ENCODE data around the gene NAA20.

The NAA20 gene

DNA sequence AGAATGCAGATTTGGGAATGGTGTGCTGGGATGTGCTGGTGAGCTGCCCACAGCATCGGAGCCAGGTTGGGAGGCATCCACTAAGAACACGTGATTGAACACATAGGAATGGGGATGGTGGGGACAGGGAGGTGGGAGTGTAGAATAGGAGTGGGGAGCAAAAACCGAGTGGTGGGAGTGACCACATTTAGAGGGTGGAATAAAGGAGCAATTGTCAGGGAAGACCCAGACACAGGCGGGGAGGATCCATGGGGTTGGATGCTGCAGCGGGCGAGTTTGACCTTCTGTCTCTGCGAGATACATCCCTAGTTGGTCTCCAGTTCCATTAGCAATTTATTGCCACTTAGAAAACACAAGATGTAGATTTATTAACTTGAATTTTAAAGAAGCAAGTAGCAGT is 4.7 kb downstream of the NAA20 start:
- TF ChIP-seq, protein P1, sequence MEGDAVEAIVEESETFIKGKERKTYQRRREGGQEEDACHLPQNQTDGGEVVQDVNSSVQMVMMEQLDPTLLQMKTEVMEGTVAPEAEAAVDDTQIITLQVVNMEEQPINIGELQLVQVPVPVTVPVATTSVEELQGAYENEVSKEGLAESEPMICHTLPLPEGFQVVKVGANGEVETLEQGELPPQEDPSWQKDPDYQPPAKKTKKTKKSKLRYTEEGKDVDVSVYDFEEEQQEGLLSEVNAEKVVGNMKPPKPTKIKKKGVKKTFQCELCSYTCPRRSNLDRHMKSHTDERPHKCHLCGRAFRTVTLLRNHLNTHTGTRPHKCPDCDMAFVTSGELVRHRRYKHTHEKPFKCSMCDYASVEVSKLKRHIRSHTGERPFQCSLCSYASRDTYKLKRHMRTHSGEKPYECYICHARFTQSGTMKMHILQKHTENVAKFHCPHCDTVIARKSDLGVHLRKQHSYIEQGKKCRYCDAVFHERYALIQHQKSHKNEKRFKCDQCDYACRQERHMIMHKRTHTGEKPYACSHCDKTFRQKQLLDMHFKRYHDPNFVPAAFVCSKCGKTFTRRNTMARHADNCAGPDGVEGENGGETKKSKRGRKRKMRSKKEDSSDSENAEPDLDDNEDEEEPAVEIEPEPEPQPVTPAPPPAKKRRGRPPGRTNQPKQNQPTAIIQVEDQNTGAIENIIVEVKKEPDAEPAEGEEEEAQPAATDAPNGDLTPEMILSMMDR (conservative IDR thresholded peaks at IDR 0.05): no peak
- no peak overlapping the region for H3K27ac ChIP-seq

- TF ChIP-seq, protein P1 (conservative IDR thresholded peaks at IDR 0.05): no peak
- no peak overlapping the region for H3K27ac ChIP-seq
Observed at GRCh38 chr20:20022498-20022897, 5.3 kb downstream of the NAA20 start.

GRCh38 chr20:20023395-20023794 is 6.2 kb downstream of the NAA20 start:
- TF ChIP-seq, protein P1 (conservative IDR thresholded peaks at IDR 0.05): no peak

DNA sequence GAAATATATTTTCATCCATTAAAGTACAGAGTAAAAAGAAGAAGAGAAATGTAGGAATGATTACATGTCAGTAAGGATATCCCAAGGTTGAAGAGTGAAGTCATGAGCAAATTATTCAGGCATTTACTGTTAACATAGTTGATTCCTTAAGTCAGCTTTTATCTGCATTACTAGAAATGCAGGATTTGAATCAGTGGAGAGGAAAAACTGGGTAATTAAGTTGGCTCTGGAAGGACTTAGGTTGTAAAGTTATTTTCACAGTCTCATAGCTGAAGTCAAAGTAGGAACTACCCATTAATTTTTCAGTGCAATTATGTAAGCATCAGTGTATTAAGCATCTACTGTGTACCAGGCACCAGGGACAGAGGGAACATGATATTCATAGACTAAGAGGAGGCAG is 7.8 kb downstream of the NAA20 start:
- H3K27ac ChIP-seq: no peak overlapping the region
- TF ChIP-seq, protein P1 (conservative IDR thresholded peaks at IDR 0.05): no peak

More at GRCh38 chr20:20023395-20023794, 6.2 kb downstream of the NAA20 start:
- no peak overlapping the region for H3K27ac ChIP-seq

GRCh38 chr20:20027284-20027683 is 10.1 kb downstream of the NAA20 start:
- TF ChIP-seq, protein P1 (conservative IDR thresholded peaks at IDR 0.05): no peak
- H3K27ac ChIP-seq: no peak overlapping the region

- TF ChIP-seq, protein P1 (conservative IDR thresholded peaks at IDR 0.05): no peak
- H3K27ac ChIP-seq: no peak overlapping the region
Observed at GRCh38 chr20:20031790-20032189, 14.6 kb downstream of the NAA20 start.

- TF ChIP-seq, protein P1 (conservative IDR thresholded peaks at IDR 0.05): no peak
- no peak overlapping the region for H3K27ac ChIP-seq
Observed at GRCh38 chr20:20034486-20034885, 17.3 kb downstream of the NAA20 start.

- TF ChIP-seq, protein P1 (conservative IDR thresholded peaks at IDR 0.05): no peak
- H3K27ac ChIP-seq: no peak overlapping the region
Observed at GRCh38 chr20:20036756-20037155, 19.6 kb downstream of the NAA20 start.

All from VCaP (cell line).